ENCODE measurements around the gene PLA2G4B. TPM values are rescaled to one million over a fixed set of nuclear protein-coding genes. Genes with fewer than 3 reads are reported as not detected.

Gene PLA2G4B
- total RNA-seq, 6 experiments from 2014 or later = 1.6 to 3.0 (median 2.7) TPM

GRCh38 chr15:41873711-41874110, 35.1 kb downstream of the PLA2G4B start:
- peaks cover 11% of the 10 kb centered on the region for H3K27me3 Mint-ChIP-seq (ENCODE audit: insufficient read depth)
- DNase-seq = no peak
- no peak overlapping the region for H3K4me3 Mint-ChIP-seq
- no peak for TF ChIP-seq CTCF (IDR thresholded peaks at IDR 0.05)
- H3K36me3 Mint-ChIP-seq (ENCODE audit: low read depth) = no peaks in the 10 kb centered on the region
- no peaks in the 10 kb centered on the region for H3K9me3 Mint-ChIP-seq
- H3K4me1 Mint-ChIP-seq (ENCODE audit: low read depth) = peaks cover 12% of the 10 kb centered on the region
- H3K27ac Mint-ChIP-seq = no peak overlapping the region

DNA sequence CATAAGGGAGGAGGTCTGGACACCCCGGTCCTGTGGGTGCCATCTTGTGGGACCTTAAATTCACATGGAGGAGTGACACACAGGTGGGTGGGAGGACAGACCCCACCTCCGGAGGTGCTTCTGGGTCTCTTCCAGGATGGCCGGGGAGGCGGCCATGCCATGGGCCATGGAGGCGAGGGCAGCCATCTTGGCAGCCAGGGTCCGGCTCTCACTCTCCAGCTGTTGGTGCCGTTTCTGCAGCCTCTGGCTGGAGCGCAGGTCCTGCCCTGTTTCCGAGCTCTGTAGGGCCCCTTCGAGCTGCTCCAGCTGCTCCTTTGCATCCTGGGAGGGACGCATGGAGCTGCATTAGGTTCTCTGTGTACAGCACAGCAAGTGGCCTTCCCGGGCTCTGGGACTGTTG, 36.1 kb downstream of the PLA2G4B start:
- DNase-seq = no peak
- Mint-ChIP-seq H3K4me1 (ENCODE audit: low read depth) (peaks cover 12% of the 10 kb centered on the region), H3K36me3 (ENCODE audit: low read depth) (no peaks in the 10 kb centered on the region), H3K9me3 (no peaks in the 10 kb centered on the region), H3K4me3 (no peak overlapping the region), H3K27me3 (ENCODE audit: insufficient read depth) (peaks cover 15% of the 10 kb centered on the region), H3K27ac (no peak overlapping the region)
- TF ChIP-seq CTCF (IDR thresholded peaks at IDR 0.05) = no peak

- H3K9me3 Mint-ChIP-seq = no peaks in the 10 kb centered on the region
- no peak for TF ChIP-seq CTCF (IDR thresholded peaks at IDR 0.05)
- H3K4me1 Mint-ChIP-seq (ENCODE audit: low read depth) = peaks cover 4% of the 10 kb centered on the region
- H3K36me3 Mint-ChIP-seq (ENCODE audit: low read depth) = no peaks in the 10 kb centered on the region
- no peak overlapping the region for H3K27ac Mint-ChIP-seq
- no peak overlapping the region for H3K4me3 Mint-ChIP-seq
- H3K27me3 Mint-ChIP-seq (ENCODE audit: insufficient read depth) = peaks cover 17% of the 10 kb centered on the region
- DNase-seq = no peak
These were observed 37.4 kb downstream of the PLA2G4B start for GRCh38 chr15:41876007-41876406.

GRCh38 chr15:41876689-41877088, 38.0 kb downstream of the PLA2G4B start:
- Mint-ChIP-seq H3K36me3 (ENCODE audit: low read depth) (no peaks in the 10 kb centered on the region), H3K27me3 (ENCODE audit: insufficient read depth) (peaks cover 19% of the 10 kb centered on the region), H3K27ac (no peak overlapping the region), H3K9me3 (no peaks in the 10 kb centered on the region), H3K4me1 (ENCODE audit: low read depth) (no peaks in the 10 kb centered on the region), H3K4me3 (no peak overlapping the region)
- no peak for DNase-seq
- no peak for TF ChIP-seq CTCF (IDR thresholded peaks at IDR 0.05)

DNA sequence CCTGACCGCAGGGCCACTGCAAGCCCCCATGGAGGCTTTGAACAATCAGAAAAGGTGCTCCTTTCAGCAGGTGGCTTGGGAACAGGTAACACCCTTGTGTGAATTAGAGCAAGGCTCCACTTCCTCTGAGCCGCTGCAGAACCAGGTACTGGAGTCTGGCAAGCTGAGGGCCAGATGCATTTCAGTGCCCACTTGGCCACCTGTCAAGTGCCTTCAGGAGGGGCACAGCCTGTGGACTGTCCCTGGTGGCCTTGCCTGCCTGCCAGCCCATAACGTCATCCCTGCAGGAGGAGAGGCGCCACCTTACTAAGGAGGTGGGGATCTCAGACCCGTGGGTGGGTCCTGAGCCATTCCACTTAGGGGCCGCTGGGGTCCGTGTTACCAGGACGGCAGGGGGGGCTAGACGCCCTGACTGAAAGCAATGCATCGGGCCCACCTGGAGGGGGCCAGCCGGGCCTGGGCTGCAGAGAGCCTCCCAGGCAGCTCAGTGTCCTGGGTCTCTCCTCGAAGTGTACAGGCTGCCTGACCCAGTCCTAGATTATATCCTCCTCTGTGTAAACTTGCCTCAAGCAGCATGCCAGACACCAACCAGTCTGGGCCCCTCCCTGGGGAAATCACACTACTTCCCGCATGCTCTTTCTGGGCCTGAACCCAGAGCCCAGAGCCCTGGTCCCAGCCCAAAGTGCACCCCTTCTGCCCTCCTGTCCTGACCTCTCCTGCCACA, 39.1 kb downstream of the PLA2G4B start:
- H3K27ac Mint-ChIP-seq = no peak overlapping the region
- 0 out of 2 replicates have a peak, but pooled peaks have one; percentile 6 for TF ChIP-seq CTCF (IDR thresholded peaks at IDR 0.05)
- H3K4me3 Mint-ChIP-seq = no peak overlapping the region
- H3K9me3 Mint-ChIP-seq = no peaks in the 10 kb centered on the region
- no peaks in the 10 kb centered on the region for H3K36me3 Mint-ChIP-seq (ENCODE audit: low read depth)
- H3K4me1 Mint-ChIP-seq (ENCODE audit: low read depth) = no peaks in the 10 kb centered on the region
- DNase-seq = no peak
- peaks cover 18% of the 10 kb centered on the region for H3K27me3 Mint-ChIP-seq (ENCODE audit: insufficient read depth)
